ENCODE measurements around the gene ERMP1. TPM values are rescaled to one million over a fixed set of nuclear protein-coding genes. Genes with fewer than 3 reads are reported as not detected.

Gene ERMP1
- total and polyA plus RNA-seq, 2 of the 8 experiments (the other 6 are each of a cell fraction or from before 2014, with no cell fraction given) = 12.8 to 16.7 TPM

GRCh38 chr9:5799314-5799713, 33.6 kb downstream of the ERMP1 start (continued):
- peak; percentile 68 to 71 for TF ChIP-seq RAD21 (IDR thresholded peaks at IDR 0.05 in 1 of 2, conservative IDR thresholded peaks at IDR 0.05 in 1 of 2; ENCODE audit: low read depth in 2 of 2, low read length in 2 of 2)
- TF ChIP-seq GTF2F1 (IDR thresholded peaks at IDR 0.05; ENCODE audit: borderline replicate concordance, low read depth, low read length) = no peak

All from H1 (cell line).